ENCODE data around the gene BARHL2. TPM values are rescaled to one million over a fixed set of nuclear protein-coding genes. Genes with fewer than 3 reads are reported as not detected.
A peak's percentile ranks its signal among the peaks of the same experiment; 100 is the strongest.

BARHL2 gene
- total and polyA plus RNA-seq, 8 donors = not detected

- Histone ChIP-seq H3K36me3 (no peaks in the 10 kb centered on the region), H3K4me3 (no peak overlapping the region), H3K27me3 (peaks cover 96 to 100% of the 10 kb centered on the region in 2 donors), H3K4me1 (peaks cover 2 to 7% of the 10 kb centered on the region in 2 donors), H3K9me3 (no peaks in the 10 kb centered on the region), H3K27ac (no peak overlapping the region)
- no peak for TF ChIP-seq CTCF (IDR thresholded peaks at IDR 0.05)
- ATAC-seq (no peak), DNase-seq (no peak)
- intact Hi-C loops (cut with DNase I) = no loop called here
Measured at GRCh38 chr1:90711696-90712095, 5.4 kb downstream of the BARHL2 start.

- Histone ChIP-seq H3K27me3 (peaks cover 96 to 100% of the 10 kb centered on the region in 2 donors), H3K4me3 (no peak overlapping the region), H3K27ac (no peak overlapping the region), H3K36me3 (no peaks in the 10 kb centered on the region), H3K9me3 (no peaks in the 10 kb centered on the region), H3K4me1 (peaks cover 3 to 13% of the 10 kb centered on the region in 2 donors)
- ATAC-seq = no peak
- DNase-seq = peak in 1 of 4 donors; percentile 53
- no peak for TF ChIP-seq CTCF (IDR thresholded peaks at IDR 0.05)
- intact Hi-C loops (cut with DNase I) = no loop called here
Measured at GRCh38 chr1:90710579-90711536, 6.2 kb downstream of the BARHL2 start.

- no peak for TF ChIP-seq CTCF (IDR thresholded peaks at IDR 0.05)
- H3K27me3 ChIP-seq = peaks cover 96 to 100% of the 10 kb centered on the region in 2 donors
- no peak overlapping the region for H3K4me3 ChIP-seq
- H3K27ac ChIP-seq = no peak overlapping the region
- no peak for ATAC-seq
- no peaks in the 10 kb centered on the region for H3K9me3 ChIP-seq
- intact Hi-C loops (cut with DNase I) = no loop called here
- no peaks in the 10 kb centered on the region for H3K36me3 ChIP-seq
- DNase-seq = no peak
- peaks cover 3 to 13% of the 10 kb centered on the region in 2 donors for H3K4me1 ChIP-seq
Measured at GRCh38 chr1:90709535-90709934, 7.6 kb downstream of the BARHL2 start.

GRCh38 chr1:90708826-90709225 is 8.3 kb downstream of the BARHL2 start:
- Histone ChIP-seq H3K27me3 (peaks cover 96 to 100% of the 10 kb centered on the region in 2 donors), H3K27ac (no peak overlapping the region), H3K36me3 (no peaks in the 10 kb centered on the region), H3K4me3 (no peak overlapping the region), H3K4me1 (peaks cover 3 to 13% of the 10 kb centered on the region in 2 donors), H3K9me3 (no peaks in the 10 kb centered on the region)
- TF ChIP-seq CTCF (IDR thresholded peaks at IDR 0.05) = no peak
- intact Hi-C loops (cut with DNase I) = no loop called here
- DNase-seq = no peak
- ATAC-seq = no peak

- Histone ChIP-seq H3K27ac (no peak overlapping the region), H3K27me3 (peaks cover 96 to 100% of the 10 kb centered on the region in 2 donors), H3K4me1 (peaks cover 3 to 13% of the 10 kb centered on the region in 2 donors), H3K4me3 (no peak overlapping the region), H3K36me3 (no peaks in the 10 kb centered on the region), H3K9me3 (no peaks in the 10 kb centered on the region)
- intact Hi-C loops (cut with DNase I) = no loop called here
- ATAC-seq (no peak), DNase-seq (no peak)
- no peak for TF ChIP-seq CTCF (IDR thresholded peaks at IDR 0.05)
Measured at GRCh38 chr1:90708236-90708786, 8.8 kb downstream of the BARHL2 start.
